ENCODE measurements around the gene IHH.

Gene IHH

DNA sequence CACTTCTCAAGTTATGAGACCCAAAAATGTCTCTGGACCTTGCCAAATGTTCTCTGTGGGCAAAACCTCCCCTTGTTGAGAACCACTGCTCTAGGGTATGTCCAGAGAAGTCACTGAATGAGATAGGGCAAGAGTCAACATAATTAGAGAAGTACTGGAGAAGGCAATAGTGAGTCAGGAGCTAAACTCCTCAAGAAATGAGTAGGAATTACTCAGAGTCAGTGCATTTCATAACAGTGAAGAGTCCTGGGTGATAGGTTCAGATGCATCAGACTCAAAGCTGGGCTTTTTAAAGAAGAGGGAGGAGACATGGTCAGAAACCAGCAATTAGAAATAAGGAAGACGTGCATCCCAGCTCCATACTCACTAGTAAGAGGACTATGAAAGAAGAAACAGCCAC lies 38.6 kb upstream of the IHH start:
- TF ChIP-seq, protein P1, sequence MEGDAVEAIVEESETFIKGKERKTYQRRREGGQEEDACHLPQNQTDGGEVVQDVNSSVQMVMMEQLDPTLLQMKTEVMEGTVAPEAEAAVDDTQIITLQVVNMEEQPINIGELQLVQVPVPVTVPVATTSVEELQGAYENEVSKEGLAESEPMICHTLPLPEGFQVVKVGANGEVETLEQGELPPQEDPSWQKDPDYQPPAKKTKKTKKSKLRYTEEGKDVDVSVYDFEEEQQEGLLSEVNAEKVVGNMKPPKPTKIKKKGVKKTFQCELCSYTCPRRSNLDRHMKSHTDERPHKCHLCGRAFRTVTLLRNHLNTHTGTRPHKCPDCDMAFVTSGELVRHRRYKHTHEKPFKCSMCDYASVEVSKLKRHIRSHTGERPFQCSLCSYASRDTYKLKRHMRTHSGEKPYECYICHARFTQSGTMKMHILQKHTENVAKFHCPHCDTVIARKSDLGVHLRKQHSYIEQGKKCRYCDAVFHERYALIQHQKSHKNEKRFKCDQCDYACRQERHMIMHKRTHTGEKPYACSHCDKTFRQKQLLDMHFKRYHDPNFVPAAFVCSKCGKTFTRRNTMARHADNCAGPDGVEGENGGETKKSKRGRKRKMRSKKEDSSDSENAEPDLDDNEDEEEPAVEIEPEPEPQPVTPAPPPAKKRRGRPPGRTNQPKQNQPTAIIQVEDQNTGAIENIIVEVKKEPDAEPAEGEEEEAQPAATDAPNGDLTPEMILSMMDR (IDR thresholded peaks at IDR 0.05; ENCODE audit: unreplicated experiment in 3 of 3) = no peak
- H3K4me3 Mint-ChIP-seq = no peak overlapping the region
- H3K27me3 Mint-ChIP-seq (ENCODE audit: low read depth) = no peaks in the 10 kb centered on the region
- no peaks in the 10 kb centered on the region for H3K9me3 Mint-ChIP-seq
- no peaks in the 10 kb centered on the region for H3K4me1 Mint-ChIP-seq
- H3K36me3 Mint-ChIP-seq (ENCODE audit: low read depth) = no peaks in the 10 kb centered on the region
- H3K27ac Mint-ChIP-seq = no peak overlapping the region

DNA sequence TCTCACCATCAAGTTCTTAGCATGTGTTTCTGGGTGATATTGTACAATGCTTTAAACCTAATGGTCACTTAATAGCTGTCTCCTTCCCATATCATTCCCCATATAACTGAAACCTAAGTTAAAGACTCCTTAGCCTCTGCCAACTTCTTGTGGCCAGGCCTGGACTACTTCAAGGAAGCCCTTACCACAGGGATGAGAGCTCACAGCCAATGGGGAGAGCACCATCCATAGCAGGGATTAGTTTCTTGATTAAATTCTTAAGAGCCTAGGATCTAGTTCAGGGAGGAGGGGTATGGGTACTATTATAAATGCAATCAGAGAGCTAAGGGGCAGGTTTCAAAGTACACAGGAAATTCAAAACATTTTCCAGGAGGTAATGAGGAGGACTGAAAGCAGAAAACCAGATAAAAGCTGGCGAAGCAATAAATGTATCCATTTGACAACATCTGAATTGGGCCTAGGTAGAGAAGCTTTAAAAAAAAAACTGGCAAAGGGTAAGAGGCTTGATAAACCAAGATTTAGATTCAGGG lies 34.8 kb upstream of the IHH start:
- Mint-ChIP-seq H3K27ac (no peak overlapping the region), H3K9me3 (no peaks in the 10 kb centered on the region), H3K36me3 (ENCODE audit: low read depth) (no peaks in the 10 kb centered on the region)

DNA sequence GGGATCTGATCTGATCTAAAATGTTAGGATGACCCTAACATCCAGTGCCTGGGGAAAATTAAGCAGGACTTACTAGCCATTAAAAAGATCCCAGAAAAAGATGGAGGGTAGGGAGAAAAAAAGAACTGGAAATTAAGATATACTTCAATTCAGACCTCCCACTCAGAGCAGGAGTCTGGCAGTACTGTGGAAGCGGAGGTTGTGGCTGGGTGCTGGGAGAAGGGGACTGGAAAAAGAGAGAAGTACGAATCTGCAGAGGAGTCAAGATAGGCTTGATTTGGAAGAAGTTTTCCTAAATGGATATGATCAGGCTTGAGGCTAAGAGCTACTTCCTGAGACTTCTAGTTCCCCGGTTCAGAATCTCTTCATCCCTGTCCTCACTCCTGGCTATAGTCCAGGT lies 33.5 kb upstream of the IHH start:
- TF ChIP-seq, protein P1 (IDR thresholded peaks at IDR 0.05; ENCODE audit: unreplicated experiment in 3 of 3) = no peak
- H3K27ac Mint-ChIP-seq = no peak overlapping the region
- H3K9me3 Mint-ChIP-seq = no peaks in the 10 kb centered on the region
- no peak overlapping the region for H3K4me3 Mint-ChIP-seq
- peaks cover 3% of the 10 kb centered on the region for H3K36me3 Mint-ChIP-seq (ENCODE audit: low read depth)
- H3K4me1 Mint-ChIP-seq = no peaks in the 10 kb centered on the region
- H3K27me3 Mint-ChIP-seq (ENCODE audit: low read depth) = no peaks in the 10 kb centered on the region

More for the DNA sequence above, 34.8 kb upstream of the IHH start:
- TF ChIP-seq, protein P1 (IDR thresholded peaks at IDR 0.05; ENCODE audit: unreplicated experiment in 3 of 3) = no peak
- Mint-ChIP-seq H3K4me1 (no peaks in the 10 kb centered on the region), H3K27me3 (ENCODE audit: low read depth) (no peaks in the 10 kb centered on the region), H3K4me3 (no peak overlapping the region)

DNA sequence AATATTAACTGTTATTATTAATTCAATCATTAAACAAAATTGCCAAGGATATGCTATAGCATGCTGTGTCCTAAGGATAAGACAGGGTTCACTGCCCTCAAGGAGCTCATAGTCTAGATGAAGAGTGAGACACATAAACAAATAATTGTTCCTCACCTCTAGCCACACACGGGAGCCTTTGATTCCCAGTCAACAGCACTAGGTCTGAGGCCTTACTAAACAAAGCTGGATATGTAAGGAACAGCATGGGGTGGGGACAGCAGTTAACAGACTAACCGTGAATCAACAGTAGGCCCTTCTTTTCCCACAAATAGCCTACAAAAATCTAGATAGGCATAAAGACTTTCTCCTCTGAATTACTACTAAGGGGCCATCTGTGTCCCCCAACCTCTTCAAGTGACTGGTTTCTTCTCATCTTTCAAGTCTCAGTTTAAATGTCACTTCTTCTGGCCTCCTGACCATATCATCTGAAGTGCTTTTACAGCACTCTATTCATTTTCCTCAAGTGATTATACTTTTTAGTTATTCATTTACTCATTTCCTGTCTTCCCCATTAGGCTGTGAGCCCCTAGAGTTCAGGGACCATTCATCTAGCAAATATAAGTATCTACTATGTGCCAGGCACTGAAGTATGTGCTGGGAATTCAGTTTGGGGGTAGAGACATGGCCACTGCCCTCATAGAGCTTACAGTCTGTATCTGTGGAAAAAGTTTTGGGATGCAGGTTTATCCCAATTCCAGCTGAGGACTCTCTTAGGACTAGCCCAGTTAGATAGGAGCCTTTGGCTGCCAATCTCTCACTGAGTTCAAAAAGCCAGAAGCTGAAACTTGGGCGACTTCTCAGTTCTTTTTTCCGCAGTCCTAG lies 29.9 kb upstream of the IHH start:
- H3K27ac Mint-ChIP-seq = no peak overlapping the region
- peaks cover 15% of the 10 kb centered on the region for H3K4me1 Mint-ChIP-seq
- H3K36me3 Mint-ChIP-seq (ENCODE audit: low read depth) = peaks cover 4% of the 10 kb centered on the region

DNA sequence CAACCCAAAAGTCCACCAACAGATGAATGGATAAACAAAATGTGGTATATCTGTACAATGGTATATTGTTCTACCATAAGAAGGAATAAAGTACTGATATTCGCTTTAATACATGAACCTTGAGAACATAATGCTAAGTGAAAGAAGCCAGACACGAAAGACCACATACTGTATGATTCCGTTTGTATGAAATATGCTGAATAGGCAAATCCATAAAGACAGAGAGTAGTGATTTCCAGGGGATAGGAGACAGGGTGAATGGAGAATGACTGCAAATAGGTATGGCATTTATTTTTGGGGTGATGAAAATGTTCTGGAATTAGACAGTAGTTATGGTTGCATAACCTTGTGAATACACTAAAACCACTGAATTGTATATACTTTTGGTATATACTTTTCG lies 28.6 kb upstream of the IHH start:
- H3K4me1 Mint-ChIP-seq = peaks cover 15% of the 10 kb centered on the region
- TF ChIP-seq, protein P1 (IDR thresholded peaks at IDR 0.05; ENCODE audit: unreplicated experiment in 3 of 3) = no peak
- no peaks in the 10 kb centered on the region for H3K9me3 Mint-ChIP-seq
- no peak overlapping the region for H3K4me3 Mint-ChIP-seq
- no peak overlapping the region for H3K27ac Mint-ChIP-seq
- peaks cover 4% of the 10 kb centered on the region for H3K36me3 Mint-ChIP-seq (ENCODE audit: low read depth)
- no peaks in the 10 kb centered on the region for H3K27me3 Mint-ChIP-seq (ENCODE audit: low read depth)

More for the DNA sequence above, 29.9 kb upstream of the IHH start:
- no peak overlapping the region for H3K4me3 Mint-ChIP-seq
- no peaks in the 10 kb centered on the region for H3K9me3 Mint-ChIP-seq
- TF ChIP-seq, protein P1 (IDR thresholded peaks at IDR 0.05; ENCODE audit: unreplicated experiment in 3 of 3) = no peak
- H3K27me3 Mint-ChIP-seq (ENCODE audit: low read depth) = no peaks in the 10 kb centered on the region

DNA sequence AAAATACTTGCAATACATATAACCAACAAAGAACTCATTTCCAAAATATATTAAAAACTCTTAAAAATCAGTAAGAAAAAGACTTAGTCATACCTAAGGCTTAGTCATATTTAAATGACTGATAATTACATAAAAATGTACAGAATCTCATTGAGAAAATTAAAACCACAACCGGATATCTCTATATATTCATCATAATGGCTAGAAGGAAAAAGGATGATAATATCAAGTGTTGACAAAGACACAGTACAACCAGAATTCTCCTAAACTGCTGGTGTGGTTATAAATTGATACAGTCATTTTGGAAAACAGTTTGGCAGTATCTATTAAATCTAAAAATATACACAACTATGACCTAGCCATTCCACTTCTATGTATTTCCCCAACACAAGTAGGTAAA lies 27.1 kb upstream of the IHH start:
- Mint-ChIP-seq H3K9me3 (no peaks in the 10 kb centered on the region), H3K36me3 (ENCODE audit: low read depth) (peaks cover 4% of the 10 kb centered on the region), H3K27ac (no peak overlapping the region), H3K4me3 (no peak overlapping the region), H3K27me3 (ENCODE audit: low read depth) (no peaks in the 10 kb centered on the region), H3K4me1 (peaks cover 15% of the 10 kb centered on the region)
- TF ChIP-seq, protein P1 (IDR thresholded peaks at IDR 0.05; ENCODE audit: unreplicated experiment in 3 of 3) = no peak
